ES-I3 (cell line): Measurements from ENCODE around the gene COL16A1.
A peak's percentile ranks its signal among the peaks of the same experiment; 100 is the strongest.

Experiments used
- H3K36me3 ChIP-seq: 2 replicates; pipeline ENCODE4 v1.6.1; 2013; ENCODE audit warnings: mild to moderate bottlenecking, low read length, control low read depth, moderate library complexity; ENCODE audit not compliant: insufficient read depth
- H3K4me1 ChIP-seq: 2 replicates; pipeline ENCODE4 v1.6.1; 2013; ENCODE audit warnings: mild to moderate bottlenecking, control low read depth, low read length; ENCODE audit not compliant: insufficient read depth
- H3K9ac ChIP-seq: 2 replicates; pipeline ENCODE4 v1.6.1; 2013; ENCODE audit warnings: low read depth, mild to moderate bottlenecking, low read length, moderate library complexity
- H3K9me3 ChIP-seq: 2 replicates; pipeline ENCODE4 v1.6.1; 2013; ENCODE audit warnings: mild to moderate bottlenecking, low read length, moderate library complexity; ENCODE audit not compliant: control insufficient read depth, insufficient read depth

COL16A1 gene

DNA sequence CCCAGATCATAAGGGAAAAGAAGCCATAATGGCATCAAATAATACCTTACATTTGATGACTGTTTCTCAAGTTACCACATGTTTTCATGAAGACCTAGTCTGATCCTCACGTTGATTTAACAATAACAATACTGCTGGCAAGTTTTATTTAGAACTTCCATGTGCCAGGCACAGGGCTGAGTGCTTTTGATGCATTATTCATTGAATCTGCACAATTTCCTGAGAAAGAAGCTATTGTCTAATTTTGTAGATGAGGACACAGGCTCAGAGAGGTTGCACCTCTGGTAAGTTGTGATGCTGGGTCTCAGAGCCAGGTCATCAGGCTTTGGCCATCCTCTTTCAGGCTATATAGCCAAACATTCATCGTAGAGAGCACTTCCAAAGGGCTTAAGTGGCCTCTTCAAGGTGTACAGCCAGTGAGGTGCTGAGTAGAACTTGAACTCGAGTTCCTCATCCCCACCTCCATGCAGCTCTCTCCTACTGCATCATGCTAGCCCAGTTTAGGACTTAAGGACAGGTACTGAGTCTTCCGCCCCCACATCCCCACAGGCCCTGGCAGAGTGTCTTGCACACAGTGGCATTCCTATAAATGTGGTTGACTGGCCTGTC, 50.8 kb downstream of the COL16A1 start:
- H3K4me1 ChIP-seq = no peaks in the 10 kb centered on the region
- H3K36me3 ChIP-seq = no peaks in the 10 kb centered on the region
- no peak overlapping the region for H3K9ac ChIP-seq
- no peaks in the 10 kb centered on the region for H3K9me3 ChIP-seq

GRCh38 chr1:31651766-31652165, 52.1 kb downstream of the COL16A1 start:
- no peaks in the 10 kb centered on the region for H3K4me1 ChIP-seq
- H3K36me3 ChIP-seq = no peaks in the 10 kb centered on the region
- no peak overlapping the region for H3K9ac ChIP-seq
- no peaks in the 10 kb centered on the region for H3K9me3 ChIP-seq

- H3K9ac ChIP-seq = no peak overlapping the region
- no peaks in the 10 kb centered on the region for H3K4me1 ChIP-seq
- no peaks in the 10 kb centered on the region for H3K36me3 ChIP-seq
- H3K9me3 ChIP-seq = no peaks in the 10 kb centered on the region
Observed at GRCh38 chr1:31651089-31651420, 52.8 kb downstream of the COL16A1 start.

GRCh38 chr1:31650161-31651088, 53.4 kb downstream of the COL16A1 start:
- Histone ChIP-seq H3K4me1 (no peaks in the 10 kb centered on the region), H3K9me3 (no peaks in the 10 kb centered on the region), H3K9ac (no peak overlapping the region), H3K36me3 (no peaks in the 10 kb centered on the region)

DNA sequence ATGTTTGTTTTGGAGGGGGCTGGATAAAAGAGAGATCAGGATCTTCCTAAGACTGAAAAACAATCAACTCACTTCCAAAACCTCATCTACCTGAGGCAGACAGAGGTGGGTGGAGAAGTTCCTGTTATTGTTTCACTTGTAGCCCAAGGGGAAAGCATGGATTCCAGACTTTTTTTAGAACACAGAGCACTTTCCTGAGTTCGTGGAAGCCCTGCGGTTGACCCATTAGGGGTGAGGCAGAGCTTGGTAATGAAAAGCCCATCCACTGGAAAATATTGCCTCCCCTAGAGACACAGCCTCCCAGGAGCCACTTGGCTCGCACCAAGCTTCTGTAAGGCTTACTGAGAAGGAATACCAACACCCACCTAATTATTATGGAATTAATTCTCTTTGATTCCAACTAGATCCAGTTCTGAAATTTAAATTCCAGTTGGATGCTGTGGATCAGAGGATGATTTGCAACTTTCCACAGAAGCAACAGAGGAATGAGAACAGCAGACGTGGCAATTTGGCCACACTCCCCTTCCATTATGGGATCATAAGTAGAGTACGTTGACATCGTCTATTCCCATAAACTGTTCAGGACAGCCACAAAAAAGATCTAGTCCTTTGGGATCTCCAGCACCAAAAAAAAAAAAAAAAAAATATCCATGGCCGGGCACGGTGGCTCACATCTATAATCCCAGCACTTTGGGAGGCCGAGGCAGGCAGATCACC, 55.0 kb downstream of the COL16A1 start:
- H3K4me1 ChIP-seq = no peaks in the 10 kb centered on the region
- no peaks in the 10 kb centered on the region for H3K36me3 ChIP-seq
- H3K9me3 ChIP-seq = no peaks in the 10 kb centered on the region
- no peak overlapping the region for H3K9ac ChIP-seq

- no peaks in the 10 kb centered on the region for H3K4me1 ChIP-seq
- no peaks in the 10 kb centered on the region for H3K36me3 ChIP-seq
- no peak overlapping the region for H3K9ac ChIP-seq
- H3K9me3 ChIP-seq = no peaks in the 10 kb centered on the region
Observed at GRCh38 chr1:31648190-31648589, 55.6 kb downstream of the COL16A1 start.

GRCh38 chr1:31647106-31647505, 56.7 kb downstream of the COL16A1 start:
- Histone ChIP-seq H3K4me1 (no peaks in the 10 kb centered on the region; the same call in 1 of the 2 replicates), H3K36me3 (no peaks in the 10 kb centered on the region), H3K9ac (no peak overlapping the region), H3K9me3 (no peaks in the 10 kb centered on the region)

- no peaks in the 10 kb centered on the region for H3K36me3 ChIP-seq
- H3K4me1 ChIP-seq = peaks cover 3% of the 10 kb centered on the region; the same call in 1 of the 2 replicates
- H3K9me3 ChIP-seq = no peaks in the 10 kb centered on the region
- no peak overlapping the region for H3K9ac ChIP-seq
Observed at GRCh38 chr1:31646259-31646960, 57.4 kb downstream of the COL16A1 start.

GRCh38 chr1:31645274-31645568, 58.6 kb downstream of the COL16A1 start:
- Histone ChIP-seq H3K4me1 (peaks cover 9% of the 10 kb centered on the region), H3K9me3 (no peaks in the 10 kb centered on the region), H3K36me3 (no peaks in the 10 kb centered on the region), H3K9ac (peak overlapping the region; percentile 79; the same call in 1 of the 2 replicates)

DNA sequence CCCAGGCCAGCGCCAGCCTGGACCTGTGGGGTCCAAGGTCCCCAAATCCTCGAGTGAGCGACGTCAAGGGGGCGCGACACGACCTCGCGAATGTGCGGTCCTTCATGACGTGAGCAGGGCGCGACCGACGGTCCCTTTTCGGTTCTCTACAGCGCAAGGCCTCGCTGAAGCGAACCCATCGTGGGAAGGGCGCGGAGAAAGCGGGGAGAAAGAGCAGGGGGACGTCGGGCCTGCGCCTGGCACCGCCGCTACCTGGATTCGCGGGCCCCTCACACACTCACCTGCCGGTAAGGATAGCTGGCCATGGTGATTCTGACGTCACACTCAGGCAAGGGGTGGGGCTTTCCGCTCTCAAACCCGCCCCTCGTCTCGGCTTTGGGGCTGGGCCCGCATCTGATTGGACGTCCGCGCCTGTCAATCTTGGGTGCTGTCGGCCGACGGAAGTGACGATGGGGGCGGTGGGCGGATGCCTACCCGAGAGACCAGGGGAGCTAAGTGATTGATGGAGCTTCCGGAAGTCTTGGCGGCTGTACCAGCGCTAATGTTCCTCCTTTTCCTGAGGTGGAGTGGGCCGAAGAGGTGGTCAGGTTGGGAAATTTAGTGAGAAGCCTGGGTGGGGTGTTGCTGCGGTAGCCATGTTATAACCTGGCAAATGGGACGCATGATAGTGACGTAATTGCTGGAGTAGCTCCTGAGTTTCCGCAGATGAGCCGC, 59.1 kb downstream of the COL16A1 start, which contains the start of gene PEF1:
Gene PEF1 (minus strand): TSS at position 317 of the 714 bp plus-strand sequence. CDS start 12 bp downstream, at position 305.
- Histone ChIP-seq H3K9ac (peak within 1 kb of the TSS; percentile 79), H3K36me3 (no peaks in the 10 kb centered on the region), H3K4me1 (peaks cover 9% of the 10 kb centered on the region), H3K9me3 (no peaks in the 10 kb centered on the region)

GRCh38 chr1:31643976-31644559, 59.7 kb downstream of the COL16A1 start:
- Histone ChIP-seq H3K4me1 (peaks cover 9% of the 10 kb centered on the region), H3K36me3 (no peaks in the 10 kb centered on the region), H3K9me3 (no peaks in the 10 kb centered on the region), H3K9ac (peak overlapping the region; percentile 79)

- H3K36me3 ChIP-seq = no peaks in the 10 kb centered on the region
- H3K9ac ChIP-seq = no peak overlapping the region
- H3K9me3 ChIP-seq = no peaks in the 10 kb centered on the region
- H3K4me1 ChIP-seq = peaks cover 9% of the 10 kb centered on the region
Observed at GRCh38 chr1:31642897-31643296, 60.9 kb downstream of the COL16A1 start.

DNA sequence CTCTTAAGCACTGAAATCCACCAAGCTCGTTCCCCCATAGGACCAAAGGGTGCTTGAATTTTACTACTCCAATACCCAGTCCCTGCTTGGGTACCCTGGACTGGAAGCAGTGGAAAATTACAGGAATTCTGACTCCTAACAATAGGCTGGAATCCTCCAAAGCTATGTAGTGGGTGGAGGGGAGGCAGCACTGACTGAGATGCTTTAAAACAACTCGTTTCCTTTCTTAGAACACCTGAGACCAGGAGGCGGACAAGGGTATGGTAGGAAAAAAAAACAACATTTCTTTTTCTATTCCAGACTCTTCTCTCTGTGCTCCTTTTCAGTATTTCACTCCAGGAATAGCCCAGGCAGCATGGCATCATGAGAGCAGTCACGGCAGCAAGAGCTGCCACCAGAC, 61.5 kb downstream of the COL16A1 start:
- Histone ChIP-seq H3K9me3 (no peaks in the 10 kb centered on the region), H3K4me1 (peaks cover 9% of the 10 kb centered on the region), H3K9ac (no peak overlapping the region), H3K36me3 (no peaks in the 10 kb centered on the region)
